Globus pallidus (tissue), 1 donor: ENCODE measurements around the gene PNMA6F.

ENCODE experiments used
- DNase-seq: peaks from one replicate; pipeline ENCODE4 v3.0.0-alpha.2; 2015; ENCODE audit warnings: low spot score

PNMA6F gene

DNA sequence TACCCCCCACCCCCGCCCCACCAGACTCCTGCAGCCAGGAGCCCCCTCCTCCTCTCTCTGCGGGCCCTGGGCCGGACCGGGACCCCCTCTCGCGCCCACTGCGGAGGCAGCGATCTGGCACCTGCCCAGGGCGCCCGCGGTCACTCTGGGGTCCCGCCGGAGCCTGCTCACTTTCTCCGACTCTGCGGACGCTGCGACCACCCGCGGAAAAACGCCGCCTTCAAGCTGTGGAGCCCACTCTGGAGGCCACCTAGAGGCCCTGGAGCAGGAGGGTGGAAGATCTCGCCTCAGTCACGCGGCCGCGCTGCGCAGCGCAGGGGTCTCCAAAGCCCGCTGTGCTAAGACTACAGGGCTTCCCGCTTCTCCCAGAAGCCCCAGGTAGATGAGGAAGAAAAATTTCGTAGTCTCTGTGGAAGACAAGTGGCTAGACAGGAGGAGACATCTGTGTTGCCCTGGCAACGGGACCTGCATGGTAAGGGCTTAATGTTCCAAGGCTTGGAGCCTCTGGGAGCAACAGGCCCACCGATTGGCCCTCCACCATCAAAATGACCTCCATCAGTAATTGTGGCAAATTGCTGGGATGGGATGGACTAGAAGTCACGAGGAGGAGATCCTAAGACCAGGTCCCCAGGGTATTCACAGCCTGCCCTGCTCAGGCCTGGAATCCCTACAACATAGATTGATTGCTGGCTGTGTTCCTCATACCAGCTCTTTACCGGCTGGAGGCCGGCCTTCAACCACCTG lies at the start of gene PNMA6F:
TSS of gene PNMA6F (minus strand) at position 387 of the 744 bp plus-strand sequence. CDS start 1,093 bp downstream, outside the sequence.
- DNase-seq, result no peak

GRCh38 chrX:153371256-153371655 lies 49.7 kb upstream of the PNMA6F start:
- DNase-seq, result no peak

- DNase-seq, result no peak
These were observed 48.9 kb upstream of the PNMA6F start for GRCh38 chrX:153370293-153371055.

DNA sequence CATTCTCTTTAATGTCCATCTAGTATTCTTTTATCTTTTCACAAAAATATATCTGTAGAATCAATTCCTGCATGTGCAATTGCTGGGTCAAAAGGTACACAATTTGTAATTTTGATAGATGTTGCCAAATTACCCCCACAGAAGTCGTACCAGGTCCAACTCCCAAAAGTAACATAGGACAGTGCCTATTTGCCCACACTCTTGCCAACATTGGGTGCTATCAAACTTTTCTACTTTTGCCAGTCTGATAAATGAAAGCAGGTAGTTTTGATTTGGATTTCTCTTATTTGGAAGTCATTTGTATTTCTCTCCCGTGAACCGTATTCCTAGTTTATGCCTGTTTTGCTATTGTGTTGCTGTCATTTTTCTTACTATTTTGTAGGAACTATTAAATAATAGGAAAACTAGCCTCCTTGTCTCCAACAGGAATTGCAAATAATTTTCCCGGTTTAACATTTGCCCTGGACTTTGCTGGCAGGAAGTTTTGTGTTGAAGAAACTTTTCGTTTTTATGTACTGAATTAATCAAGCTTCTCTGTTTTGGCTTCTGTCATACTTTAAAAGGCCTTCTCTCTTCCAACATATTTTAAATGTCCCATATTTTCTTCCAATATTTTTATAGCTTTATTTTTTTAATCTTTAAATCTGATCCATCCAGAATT lies 45.4 kb upstream of the PNMA6F start:
- DNase-seq, result no peak

GRCh38 chrX:153366119-153366518 lies 44.6 kb upstream of the PNMA6F start:
- no peak for DNase-seq

DNA sequence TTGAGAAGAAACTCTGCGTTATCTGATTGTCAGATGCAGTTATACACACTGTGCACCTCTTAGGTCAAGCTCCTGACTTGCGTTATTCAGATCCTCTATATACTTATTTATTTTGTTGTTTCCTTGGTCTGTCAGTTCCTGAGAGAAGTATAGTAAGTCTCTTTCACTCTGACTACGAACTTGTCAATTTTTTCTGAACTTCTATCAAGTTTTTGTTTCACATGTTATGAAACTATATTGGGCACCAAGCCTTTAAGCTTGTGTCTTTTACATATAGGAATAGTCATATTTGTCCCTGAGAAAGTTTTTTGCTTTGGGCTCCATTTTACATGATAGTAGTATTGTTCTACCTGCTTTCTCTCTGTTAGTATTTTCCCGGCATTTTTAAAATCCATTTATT lies 44.1 kb upstream of the PNMA6F start:
- DNase-seq, result no peak

GRCh38 chrX:153361781-153362397 lies 40.3 kb upstream of the PNMA6F start:
- no peak for DNase-seq

DNA sequence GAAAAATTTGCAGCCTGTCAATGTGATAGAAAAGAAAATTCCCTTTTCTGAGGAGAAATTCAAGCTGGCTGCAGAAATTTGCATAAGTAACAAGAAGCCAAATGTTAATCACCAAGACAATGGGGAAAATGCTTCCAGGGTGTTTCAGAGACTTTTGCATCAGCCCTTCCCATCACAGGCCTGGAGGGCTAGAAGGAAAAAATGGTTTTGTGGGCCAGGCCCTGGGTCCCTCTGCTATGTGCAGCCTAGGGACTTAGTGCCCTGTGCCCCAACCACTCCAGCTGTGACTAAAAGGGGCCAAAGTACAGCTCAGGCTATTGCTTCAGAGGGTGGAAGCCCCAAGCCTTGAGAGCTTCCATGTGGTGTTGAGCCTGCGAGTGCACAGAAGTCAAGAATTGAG lies 36.3 kb upstream of the PNMA6F start:
- no peak for DNase-seq

DNA sequence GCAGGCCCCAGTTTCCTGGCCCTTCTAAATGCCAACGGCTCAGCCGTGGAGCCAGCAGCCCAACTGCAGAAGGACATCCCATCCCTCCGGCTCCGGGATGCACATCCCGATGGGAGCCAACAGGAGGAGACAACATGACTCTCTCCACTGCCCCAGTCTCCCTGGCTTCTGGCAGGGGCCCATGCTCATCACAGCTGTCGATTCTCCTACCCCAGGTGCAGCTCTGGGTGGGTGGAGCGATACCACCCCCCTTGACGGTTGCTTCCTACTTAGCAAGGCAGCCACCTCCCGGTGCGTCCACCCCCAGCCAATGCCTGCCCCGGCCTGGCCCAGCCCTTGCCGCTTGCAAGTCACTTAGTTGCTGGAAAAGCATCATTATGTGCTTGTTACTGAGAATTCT lies 31.8 kb upstream of the PNMA6F start:
- no peak for DNase-seq

GRCh38 chrX:153352858-153353257 lies 31.3 kb upstream of the PNMA6F start:
- no peak for DNase-seq

DNA sequence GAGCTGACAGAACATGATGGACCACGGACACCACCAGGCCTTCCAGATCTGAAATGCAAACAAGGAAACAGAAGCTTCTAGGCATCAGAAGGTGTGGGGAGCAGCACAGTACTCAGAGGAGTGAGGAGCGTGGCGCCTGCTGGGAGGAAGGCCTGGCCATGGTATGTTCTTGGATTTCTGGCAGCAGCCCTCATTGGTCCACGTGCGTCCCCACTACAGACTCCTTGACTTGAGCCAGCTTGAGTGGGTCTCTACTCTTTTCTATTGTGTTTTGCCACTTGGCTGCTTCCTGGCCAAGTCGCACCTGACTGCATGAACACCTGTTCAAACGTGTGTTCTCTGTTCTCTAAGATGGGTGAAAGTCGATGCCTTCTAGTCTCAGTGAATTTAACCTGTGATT lies 30.4 kb upstream of the PNMA6F start:
- no peak for DNase-seq

GRCh38 chrX:153349952-153350351 lies 28.4 kb upstream of the PNMA6F start:
- no peak for DNase-seq

DNA sequence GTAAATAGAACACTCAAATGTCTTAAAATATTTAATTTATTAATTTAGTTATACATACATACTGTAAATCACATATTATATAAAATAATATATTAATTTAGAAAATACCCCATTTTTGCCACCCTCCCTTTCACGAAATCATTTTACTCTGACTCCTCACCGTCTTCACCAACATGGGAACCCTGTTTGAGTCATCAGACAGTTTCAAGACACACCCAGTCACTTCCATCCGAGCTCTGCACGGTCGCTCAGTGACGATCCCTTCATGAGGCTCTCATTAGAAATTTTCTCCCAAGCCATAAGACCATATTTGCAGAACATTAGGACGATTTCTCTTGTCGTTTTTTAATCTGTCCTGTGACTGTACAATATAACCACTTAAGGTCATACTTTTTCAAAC lies 26.9 kb upstream of the PNMA6F start:
- DNase-seq, result no peak

DNA sequence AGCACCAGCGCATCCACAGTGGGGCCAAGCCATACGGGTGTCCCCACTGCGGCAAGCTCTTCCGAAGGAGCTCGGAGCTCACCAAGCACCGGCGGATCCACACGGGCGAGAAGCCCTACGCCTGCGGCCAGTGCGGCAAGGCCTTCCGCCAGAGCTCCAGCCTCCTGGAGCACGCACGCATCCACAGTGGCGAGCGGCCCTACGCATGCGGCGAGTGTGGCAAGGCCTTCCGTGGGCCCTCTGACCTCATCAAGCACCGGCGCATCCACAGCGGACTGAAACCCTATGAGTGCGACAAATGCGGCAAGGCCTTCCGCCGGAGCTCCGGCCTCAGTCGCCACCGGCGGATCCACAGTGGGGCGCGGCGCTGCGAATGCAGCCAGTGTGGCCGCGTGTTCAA lies 26.0 kb upstream of the PNMA6F start:
- no peak for DNase-seq

DNA sequence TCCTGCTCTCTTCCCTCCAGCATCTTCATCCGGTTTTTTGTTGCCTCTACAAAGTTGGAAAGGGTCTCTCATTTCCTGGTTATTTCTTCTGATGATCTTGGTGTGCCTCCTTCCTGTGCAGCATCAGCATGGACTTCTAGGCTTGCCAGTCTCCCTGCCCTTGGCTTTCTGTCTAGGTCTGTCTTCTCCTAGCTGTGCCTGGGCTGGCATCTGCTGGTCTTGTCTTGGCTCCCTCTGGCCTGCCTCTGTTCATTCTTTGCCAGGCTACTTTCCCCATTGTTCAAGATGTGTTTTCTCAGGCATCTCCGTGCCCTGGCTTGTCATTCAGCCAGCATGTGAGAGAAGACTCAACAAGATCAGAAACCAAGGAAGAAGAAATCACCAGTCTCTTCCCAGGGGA lies 22.1 kb upstream of the PNMA6F start:
- no peak for DNase-seq

- no peak for DNase-seq
These were observed 21.4 kb upstream of the PNMA6F start for GRCh38 chrX:153342762-153343558.

- DNase-seq, result no peak
These were observed 18.5 kb upstream of the PNMA6F start for GRCh38 chrX:153340111-153340510.

- DNase-seq, result no peak
These were observed 18.1 kb upstream of the PNMA6F start for GRCh38 chrX:153339662-153340061.

- no peak for DNase-seq
These were observed 17.3 kb upstream of the PNMA6F start for GRCh38 chrX:153338836-153339235.

DNA sequence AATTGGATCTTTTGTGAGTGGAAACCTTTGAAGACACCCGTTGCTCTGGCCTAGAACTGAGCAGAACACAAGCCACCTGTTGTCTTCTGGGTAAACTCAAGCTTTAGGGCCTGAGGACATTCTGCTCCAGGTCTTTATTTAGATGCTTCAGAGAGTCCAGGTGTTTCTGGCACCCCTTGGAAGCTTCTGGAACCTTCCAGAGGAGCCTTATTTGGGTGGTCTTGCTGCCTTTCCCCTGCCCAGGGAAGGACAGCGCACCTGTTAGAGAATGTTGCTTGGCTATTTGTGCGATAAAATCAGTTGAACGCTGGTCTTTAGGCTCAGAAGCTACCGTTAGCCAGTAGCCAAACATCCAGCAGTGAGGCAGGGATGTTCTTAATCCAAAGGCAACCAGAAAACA lies 15.4 kb upstream of the PNMA6F start:
- DNase-seq, result no peak

DNA sequence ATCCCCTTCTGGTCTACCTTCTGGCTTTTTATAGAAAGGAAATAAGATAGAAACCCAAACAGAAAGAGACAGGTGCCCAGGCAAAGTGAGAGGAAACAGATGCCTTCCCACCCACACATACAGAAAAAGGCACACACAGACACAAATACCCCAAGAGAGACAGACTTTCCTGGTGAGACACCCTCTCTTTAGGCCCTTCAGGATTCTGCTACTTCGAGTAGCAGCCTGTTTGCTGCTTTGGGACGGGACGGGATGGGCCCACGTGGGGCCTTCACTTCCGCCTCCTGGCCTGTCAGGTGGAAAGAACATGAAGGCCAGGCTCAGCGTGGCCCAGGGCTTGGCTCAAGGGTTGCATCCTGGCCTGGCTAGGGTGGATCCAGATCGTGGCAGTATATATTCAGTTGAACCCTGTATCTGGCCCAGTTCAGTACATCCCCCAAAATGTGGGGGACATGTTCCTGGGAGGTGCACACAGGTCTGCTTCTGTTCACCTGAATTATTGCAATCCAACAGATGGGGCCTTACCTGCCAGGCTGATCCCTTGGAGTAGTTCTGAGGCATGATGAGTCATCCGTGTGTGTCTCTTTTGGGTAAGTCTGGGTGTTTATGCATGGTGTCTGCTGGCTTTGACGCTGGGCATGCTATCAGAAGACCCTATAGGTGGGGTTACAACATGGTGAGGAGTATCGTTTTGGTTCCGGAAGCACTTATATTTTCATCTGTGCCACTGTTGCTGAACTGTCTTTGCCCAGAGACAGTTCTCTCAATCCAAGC lies 14.7 kb upstream of the PNMA6F start:
- no peak for DNase-seq
